EH (cell line): ENCODE data around the gene LLGL2.
"Not testable (repeated sequence)": the region's sequence is repeated elsewhere in the genome, so short reads cannot be mapped to it uniquely, and the experiment has no call there.

Experiments used
- DNase-seq: peaks from one replicate; pipeline ENCODE4 v3.0.0-alpha.2; 2015; ENCODE audit warnings: low read depth

Gene LLGL2

GRCh38 chr17:75524970-75525805 is at the start of gene LLGL2:
LLGL2 (plus strand) TSS chr17:75525697; CDS start chr17:75543427, 17,730 bp downstream.
- peak; percentile 72 for DNase-seq

GRCh38 chr17:75475851-75476250 is 49.6 kb upstream of the LLGL2 start:
- no peak for DNase-seq

GRCh38 chr17:75476271-75476671 is 49.2 kb upstream of the LLGL2 start:
- no peak for DNase-seq

- DNase-seq: no peak
Observed at GRCh38 chr17:75476752-75477489, 48.6 kb upstream of the LLGL2 start.

GRCh38 chr17:75477490-75477862 is 48.0 kb upstream of the LLGL2 start:
- DNase-seq: not testable (repeated sequence)

- no peak for DNase-seq
Observed at GRCh38 chr17:75478508-75478907, 47.0 kb upstream of the LLGL2 start.

GRCh38 chr17:75480281-75480680 is 45.2 kb upstream of the LLGL2 start:
- DNase-seq: no peak

- DNase-seq: no peak
Observed at GRCh38 chr17:75481194-75482068, 44.1 kb upstream of the LLGL2 start.

- DNase-seq: no peak
Observed at GRCh38 chr17:75482098-75482942, 43.2 kb upstream of the LLGL2 start.

- no peak for DNase-seq
Observed at GRCh38 chr17:75485688-75486087, 39.8 kb upstream of the LLGL2 start.

GRCh38 chr17:75486151-75486550 is 39.3 kb upstream of the LLGL2 start:
- no peak for DNase-seq

- DNase-seq: no peak
Observed at GRCh38 chr17:75486951-75487350, 38.5 kb upstream of the LLGL2 start.

GRCh38 chr17:75487351-75488070 is 38.0 kb upstream of the LLGL2 start:
- peak; percentile 44 for DNase-seq

- no peak for DNase-seq
Observed at GRCh38 chr17:75488693-75489510, 36.6 kb upstream of the LLGL2 start.

- no peak for DNase-seq
Observed at GRCh38 chr17:75489511-75489955, 36.0 kb upstream of the LLGL2 start.

GRCh38 chr17:75490173-75490743 is 35.2 kb upstream of the LLGL2 start:
- no peak for DNase-seq

- no peak for DNase-seq
Observed at GRCh38 chr17:75490953-75491649, 34.4 kb upstream of the LLGL2 start.

GRCh38 chr17:75491680-75492079 is 33.8 kb upstream of the LLGL2 start:
- DNase-seq: no peak
